Stimulated activated naive CD8-positive, alpha-beta T cell treated with anti-CD3 and anti-CD28 coated beads, Interleukin-15, amount 100 ng/mL, for 72 hours (primary cell): ENCODE results near the gene C1orf141.
"Not testable (repeated sequence)": the region's sequence is repeated elsewhere in the genome, so short reads cannot be mapped to it uniquely, and the experiment has no call there.

Experiments used
- ATAC-seq: fragments of 150-1000 bp; cut with Tn5 transposase; 2 replicates; pipeline ENCODE4 v1.10.0; 2021; ENCODE audit warnings: mild to moderate bottlenecking, moderate library complexity
- DNase-seq, 2 donors: peaks; one replicate each; pipeline ENCODE4 v3.0.0; 2021 to 2022
- H3K27ac Mint-ChIP-seq, 2 donors: one replicate each; pipeline ENCODE4 v1.8.0; 2022; ENCODE audit warnings: mild to moderate bottlenecking in 2 of 2, mixed read lengths in 2 of 2, moderate library complexity in 2 of 2
- H3K27me3 Mint-ChIP-seq: one replicate; pipeline ENCODE4 v1.8.0; 2022; ENCODE audit warnings: mixed read lengths
- H3K4me1 Mint-ChIP-seq: one replicate; pipeline ENCODE4 v1.8.0; 2022; ENCODE audit warnings: mild to moderate bottlenecking, mixed read lengths
- H3K4me3 Mint-ChIP-seq, 2 donors: one replicate each; pipeline ENCODE4 v1.8.0; 2022; ENCODE audit warnings: mild to moderate bottlenecking in 2 of 2, mixed read lengths in 2 of 2, moderate library complexity in 1 of 2
- H3K9me3 Mint-ChIP-seq, 2 donors: one replicate each; pipeline ENCODE4 v1.8.0; 2022; ENCODE audit warnings: mixed read lengths in 2 of 2

Gene C1orf141

DNA sequence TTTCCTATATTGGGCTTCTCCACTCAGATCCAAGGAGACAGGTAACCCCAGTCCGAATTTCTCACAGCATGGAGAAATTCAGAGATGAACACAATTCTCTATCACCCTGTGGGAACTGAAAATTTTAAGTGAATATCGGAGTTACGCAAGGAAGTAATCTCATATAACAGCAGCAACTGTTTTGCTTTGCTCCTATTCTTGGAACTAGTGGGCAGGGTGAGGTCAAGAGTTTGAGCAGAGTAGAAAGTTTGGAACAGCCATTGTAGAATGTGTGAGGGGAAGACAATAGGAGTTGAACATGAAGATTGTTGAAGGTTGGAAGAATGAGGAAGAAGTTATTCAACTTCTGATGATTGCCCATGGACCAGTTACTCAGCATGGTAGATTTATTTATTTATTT, 56.5 kb downstream of the C1orf141 start:
- H3K9me3 Mint-ChIP-seq = no peaks in the 10 kb centered on the region
- ATAC-seq (no peak), DNase-seq (no peak)
- H3K27ac Mint-ChIP-seq = peak overlapping the region in 1 of 2 donors; percentile 40
- H3K4me3 Mint-ChIP-seq = no peak overlapping the region
- H3K4me1 Mint-ChIP-seq = no peaks in the 10 kb centered on the region
- H3K27me3 Mint-ChIP-seq = no peaks in the 10 kb centered on the region

DNA sequence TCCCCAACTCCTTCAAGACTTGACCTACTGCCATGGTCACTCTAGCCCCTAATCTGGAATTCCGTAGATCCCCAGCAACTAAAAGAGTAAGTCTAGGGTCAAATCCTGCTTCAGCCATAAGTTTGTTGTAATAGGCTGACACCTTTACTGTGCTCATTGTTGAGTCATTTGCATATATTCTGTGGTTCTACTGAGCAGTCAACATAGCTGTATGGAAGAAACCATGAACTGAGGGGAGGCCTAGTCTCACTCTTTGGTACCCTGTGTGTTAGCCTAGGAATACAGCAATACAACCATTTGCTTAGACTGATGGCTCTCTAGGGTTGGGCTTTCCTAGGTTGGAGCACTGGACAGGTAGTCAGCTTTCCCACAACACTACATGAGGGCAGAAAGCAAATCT, 57.2 kb downstream of the C1orf141 start:
- peak; percentile 55 for ATAC-seq
- H3K4me1 Mint-ChIP-seq = no peaks in the 10 kb centered on the region
- no peak overlapping the region for H3K27ac Mint-ChIP-seq
- H3K27me3 Mint-ChIP-seq = no peaks in the 10 kb centered on the region
- no peak for DNase-seq
- H3K4me3 Mint-ChIP-seq = no peak overlapping the region
- H3K9me3 Mint-ChIP-seq = peaks cover 4% of the 10 kb centered on the region in 2 donors

DNA sequence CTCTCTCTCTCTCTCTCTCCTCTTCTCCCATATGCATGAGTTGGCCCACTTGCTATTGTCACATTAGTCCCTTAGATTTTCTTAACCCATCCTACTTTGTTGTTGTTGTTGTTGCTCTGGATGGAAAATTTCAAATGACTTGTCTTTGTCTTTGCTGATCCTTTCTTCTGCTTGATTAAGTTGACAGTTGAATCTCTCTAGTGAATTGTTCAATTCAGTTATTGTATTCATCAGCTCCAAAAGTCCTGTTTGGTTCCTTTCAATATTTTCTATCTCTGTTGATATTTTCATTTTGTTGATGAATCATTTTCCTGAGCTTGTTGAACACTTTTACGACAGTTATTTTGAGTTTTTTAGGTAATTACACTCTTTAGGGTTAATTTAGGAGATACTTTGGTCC, 62.0 kb downstream of the C1orf141 start:
- Mint-ChIP-seq H3K9me3 (peaks cover 15 to 23% of the 10 kb centered on the region in 2 donors), H3K27ac (no peak overlapping the region), H3K27me3 (no peaks in the 10 kb centered on the region), H3K4me1 (no peaks in the 10 kb centered on the region), H3K4me3 (no peak overlapping the region)
- ATAC-seq = no peak
- no peak for DNase-seq

DNA sequence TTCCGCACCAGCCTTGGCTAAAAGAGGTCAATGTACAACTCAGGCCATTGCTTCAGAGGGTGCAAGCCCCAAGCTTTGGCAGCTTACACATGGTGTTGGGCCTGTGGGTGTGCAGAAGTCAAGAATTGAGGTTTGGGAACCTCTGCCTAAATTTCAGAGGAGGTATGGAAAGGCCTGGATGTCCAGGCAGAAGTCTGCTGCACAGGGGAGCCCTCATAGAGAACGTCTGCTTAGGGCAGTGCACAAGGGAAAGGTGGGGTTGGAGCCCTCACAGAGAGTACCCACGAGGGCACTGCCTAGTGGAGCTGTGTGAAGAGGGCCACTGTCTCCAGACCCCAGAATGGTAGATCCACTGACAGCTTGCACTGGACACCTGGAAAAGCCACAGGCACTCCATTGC, 67.1 kb downstream of the C1orf141 start:
- not testable (repeated sequence) for H3K4me1 Mint-ChIP-seq, DNase-seq, H3K4me3 Mint-ChIP-seq

DNA sequence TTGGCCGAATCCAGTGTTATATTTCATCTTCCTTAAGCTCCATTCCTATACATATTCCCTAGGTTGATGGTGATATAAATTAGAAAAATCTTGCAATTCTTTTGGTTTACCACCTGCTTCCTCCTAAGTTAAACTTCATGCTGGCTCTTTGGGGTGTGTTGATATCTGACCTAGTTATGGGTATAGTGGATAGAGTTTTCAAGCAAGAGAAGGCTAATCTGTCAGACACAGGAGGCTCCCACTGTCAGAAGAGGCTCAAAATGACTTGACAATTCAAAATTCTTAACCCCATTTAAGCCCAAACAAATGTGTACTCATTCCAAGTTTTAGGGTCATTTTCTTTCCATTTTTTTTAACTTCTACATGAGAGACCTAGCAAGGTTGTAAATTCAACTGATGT, 72.4 kb downstream of the C1orf141 start:
- DNase-seq (no peak), ATAC-seq (no peak)
- Mint-ChIP-seq H3K4me3 (no peak overlapping the region), H3K27ac (no peak overlapping the region), H3K9me3 (peaks cover 8 to 9% of the 10 kb centered on the region in 2 donors), H3K4me1 (no peaks in the 10 kb centered on the region), H3K27me3 (peaks cover 15% of the 10 kb centered on the region)

More for the DNA sequence above, 67.1 kb downstream of the C1orf141 start:
- H3K27me3 Mint-ChIP-seq, H3K27ac Mint-ChIP-seq, ATAC-seq: not testable (repeated sequence)
- H3K9me3 Mint-ChIP-seq = peaks cover 24 to 31% of the 10 kb centered on the region in 2 donors

DNA sequence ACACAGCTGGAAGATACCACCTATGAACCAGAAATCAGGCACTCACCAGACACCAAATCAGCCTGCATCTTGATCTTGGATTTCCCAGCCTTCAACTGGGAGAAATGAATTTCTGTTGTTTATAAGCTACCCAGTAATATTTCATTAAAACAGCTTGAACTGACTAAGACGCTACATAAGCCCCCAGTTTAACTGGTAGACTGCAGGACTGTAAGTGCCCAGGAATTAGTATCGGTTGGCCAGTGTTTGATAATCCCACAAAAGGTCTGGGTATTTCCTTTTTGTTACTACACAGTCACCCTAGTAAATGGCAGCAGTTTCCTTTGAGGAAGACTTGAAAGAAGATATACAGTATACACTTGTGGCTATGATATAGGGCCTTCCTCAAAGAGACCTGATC, 73.5 kb downstream of the C1orf141 start:
- no peaks in the 10 kb centered on the region for H3K9me3 Mint-ChIP-seq
- H3K27me3 Mint-ChIP-seq = peaks cover 15% of the 10 kb centered on the region
- ATAC-seq (no peak), DNase-seq (no peak)
- no peak overlapping the region for H3K4me3 Mint-ChIP-seq
- no peaks in the 10 kb centered on the region for H3K4me1 Mint-ChIP-seq
- no peak overlapping the region for H3K27ac Mint-ChIP-seq

DNA sequence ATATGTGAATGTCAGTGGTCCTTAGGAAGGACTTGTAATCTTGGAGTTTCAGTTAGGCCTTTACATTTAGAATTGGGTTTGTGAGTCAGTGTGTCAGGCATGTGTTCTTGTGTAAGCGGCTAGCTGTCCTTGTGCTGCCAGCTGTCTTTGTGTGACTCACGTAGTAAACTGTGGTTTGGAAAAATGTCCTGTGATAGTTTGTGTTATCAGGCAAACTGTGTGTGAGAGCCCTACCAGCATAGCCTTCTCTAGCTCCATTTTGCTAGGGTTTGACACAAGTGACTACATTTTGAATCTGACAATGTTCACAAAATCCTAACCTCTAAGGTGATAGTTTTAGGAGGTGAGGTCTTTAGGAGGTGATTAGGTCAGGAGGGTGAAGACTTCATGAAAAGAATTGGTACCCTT, 74.0 kb downstream of the C1orf141 start:
- Mint-ChIP-seq H3K4me1 (no peaks in the 10 kb centered on the region), H3K4me3 (no peak overlapping the region), H3K27ac (no peak overlapping the region), H3K9me3 (no peaks in the 10 kb centered on the region), H3K27me3 (peaks cover 15% of the 10 kb centered on the region)
- no peak for ATAC-seq
- no peak for DNase-seq

DNA sequence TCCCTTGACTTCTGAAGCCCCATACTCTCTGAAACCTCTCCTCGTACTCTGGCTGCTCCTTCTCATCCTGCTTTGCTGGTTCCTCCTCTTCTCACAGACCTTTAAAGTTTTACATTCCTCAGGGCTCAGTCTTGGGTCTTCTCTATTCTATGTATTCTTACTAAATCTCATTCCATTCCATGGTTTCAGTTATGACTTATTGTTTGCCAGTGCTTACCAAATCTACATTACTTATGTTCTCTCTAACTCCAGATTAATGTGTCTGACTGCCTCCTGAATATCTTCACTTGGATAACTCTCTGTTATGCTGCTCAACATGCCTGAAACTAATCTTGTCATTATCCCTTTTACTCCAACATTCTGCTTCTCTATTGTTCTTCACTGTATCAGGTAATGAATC, 75.4 kb downstream of the C1orf141 start:
- H3K4me1 Mint-ChIP-seq = no peaks in the 10 kb centered on the region
- no peak overlapping the region for H3K4me3 Mint-ChIP-seq
- peaks cover 8% of the 10 kb centered on the region for H3K27me3 Mint-ChIP-seq
- no peak overlapping the region for H3K27ac Mint-ChIP-seq
- DNase-seq (no peak), ATAC-seq (no peak)
- no peaks in the 10 kb centered on the region for H3K9me3 Mint-ChIP-seq

DNA sequence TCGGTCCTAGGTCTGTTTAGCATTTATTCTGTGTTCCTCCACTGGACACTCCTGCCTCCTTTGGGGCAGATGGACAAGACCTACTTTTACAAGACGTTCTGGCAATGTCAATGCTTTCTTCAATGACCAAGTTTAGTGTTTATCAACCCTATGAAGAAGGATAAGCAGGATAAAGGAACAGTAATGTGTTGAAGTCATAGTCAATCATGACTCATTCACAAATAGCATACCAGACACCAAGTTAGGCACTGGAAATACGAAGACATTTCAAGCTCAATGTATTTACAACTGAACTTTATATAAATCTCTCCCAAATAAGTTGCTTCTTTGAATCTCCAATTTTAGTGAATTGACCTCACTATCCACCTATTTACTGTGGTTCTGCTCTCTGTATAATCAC, 76.0 kb downstream of the C1orf141 start:
- no peak for DNase-seq

DNA sequence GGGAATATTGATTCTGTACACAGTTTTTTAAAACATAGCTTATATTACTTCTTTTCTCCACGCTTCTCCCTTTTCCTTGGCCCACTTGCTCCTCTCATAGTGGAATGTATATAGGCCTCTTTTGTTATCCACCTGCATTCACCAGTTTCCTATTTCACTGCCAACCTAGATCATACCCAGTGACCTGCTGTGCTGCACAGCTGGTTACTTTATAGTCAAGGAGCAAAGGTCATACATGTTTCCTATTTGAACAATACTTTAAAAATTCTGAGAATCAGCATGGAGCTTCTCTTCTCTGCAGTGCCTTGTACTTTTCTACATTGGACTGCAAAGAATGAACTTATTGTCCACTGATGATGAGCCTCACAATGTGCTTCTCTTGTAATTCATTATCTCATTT, 76.5 kb downstream of the C1orf141 start:
- ATAC-seq (no peak), DNase-seq (no peak)
- Mint-ChIP-seq H3K4me1 (no peaks in the 10 kb centered on the region), H3K27me3 (peaks cover 8% of the 10 kb centered on the region), H3K27ac (no peak overlapping the region), H3K9me3 (no peaks in the 10 kb centered on the region), H3K4me3 (no peak overlapping the region)

More for the DNA sequence above, 76.0 kb downstream of the C1orf141 start:
- no peak overlapping the region for H3K4me3 Mint-ChIP-seq
- H3K9me3 Mint-ChIP-seq = no peaks in the 10 kb centered on the region
- ATAC-seq = no peak
- no peak overlapping the region for H3K27ac Mint-ChIP-seq
- H3K4me1 Mint-ChIP-seq = no peaks in the 10 kb centered on the region
- H3K27me3 Mint-ChIP-seq = peaks cover 8% of the 10 kb centered on the region

DNA sequence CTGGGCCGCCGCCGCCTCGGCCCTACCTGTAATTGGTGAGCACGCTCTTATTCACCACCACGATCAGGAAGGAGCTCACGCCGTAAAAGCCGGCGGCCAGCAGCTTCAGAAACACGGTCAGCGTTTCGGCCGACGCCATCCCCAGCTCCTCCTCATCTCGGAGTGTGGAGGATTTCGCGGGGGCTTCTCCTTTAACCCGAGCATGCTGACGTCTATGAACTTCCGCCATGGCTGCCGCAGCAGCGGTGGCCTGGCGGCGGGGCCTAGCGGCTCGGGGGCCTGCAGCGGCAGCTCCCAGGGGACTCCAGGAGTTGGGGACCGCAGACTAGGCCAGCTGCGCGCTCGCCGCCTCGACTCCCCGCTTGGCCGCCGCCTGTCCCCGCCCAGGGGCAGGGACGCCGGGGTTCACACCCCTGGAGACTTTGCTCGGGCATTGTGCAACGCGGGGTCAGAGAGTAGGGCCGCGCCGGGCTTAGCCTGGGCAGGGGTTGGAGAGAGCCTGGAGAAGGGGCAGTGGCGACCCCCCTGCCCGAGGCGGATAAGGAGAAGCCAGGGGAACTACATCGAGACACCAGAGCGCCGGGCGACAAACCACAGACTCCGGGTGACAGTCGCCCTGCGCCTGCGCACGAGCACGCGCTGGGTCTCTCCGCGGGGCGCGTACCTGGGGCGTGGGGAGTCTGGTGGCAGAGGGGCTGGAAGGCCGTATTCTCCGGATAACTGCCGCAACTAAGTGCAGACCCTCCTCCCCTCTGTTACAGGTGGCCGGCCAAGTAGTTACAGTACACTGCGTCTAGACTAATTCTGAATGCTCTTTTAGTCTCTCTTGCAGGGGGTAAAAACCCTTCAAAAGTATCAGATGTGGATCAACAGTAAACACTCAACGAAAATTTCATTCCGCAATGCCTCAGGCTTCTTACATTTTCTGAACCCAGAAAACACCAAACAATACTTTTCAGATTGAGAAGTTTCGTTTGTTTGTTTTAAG, 80.7 kb downstream of the C1orf141 start, which contains the start of gene SLC35D1:
Gene SLC35D1, minus strand, starts transcription at position 364 of the 988 bp plus-strand sequence. Its CDS starts 135 bp downstream, at position 229.
- H3K27me3 Mint-ChIP-seq = peaks cover 2% of the 10 kb centered on the region
- ATAC-seq (peak; percentile 89), DNase-seq (peak; percentile 78 to 82)
- peak within 1 kb of the TSS; percentile 98 to 99 for H3K27ac Mint-ChIP-seq
- H3K9me3 Mint-ChIP-seq = no peaks in the 10 kb centered on the region
- peak within 1 kb of the TSS; percentile 94 to 95 for H3K4me3 Mint-ChIP-seq
- peaks cover 21% of the 10 kb centered on the region for H3K4me1 Mint-ChIP-seq

DNA sequence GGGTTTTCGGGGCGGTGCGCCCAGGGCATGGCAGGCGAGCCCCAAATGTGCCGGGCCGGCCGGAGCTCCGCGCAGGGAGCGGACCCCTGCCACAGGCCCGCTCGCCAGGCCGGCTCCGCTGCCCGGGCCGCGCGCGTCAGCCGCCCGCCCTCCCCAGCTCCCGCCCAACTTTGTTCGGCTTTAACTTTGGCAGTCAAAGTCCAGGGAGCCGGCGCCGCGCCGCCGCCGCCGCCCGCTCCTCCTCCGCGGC, 81.3 kb downstream of the C1orf141 start:
- Mint-ChIP-seq H3K27ac (peak overlapping the region; percentile 98 to 99), H3K27me3 (no peaks in the 10 kb centered on the region), H3K9me3 (no peaks in the 10 kb centered on the region), H3K4me3 (peak overlapping the region; percentile 94 to 95), H3K4me1 (peaks cover 21% of the 10 kb centered on the region)
- DNase-seq = no peak
- peak; percentile 48 for ATAC-seq

DNA sequence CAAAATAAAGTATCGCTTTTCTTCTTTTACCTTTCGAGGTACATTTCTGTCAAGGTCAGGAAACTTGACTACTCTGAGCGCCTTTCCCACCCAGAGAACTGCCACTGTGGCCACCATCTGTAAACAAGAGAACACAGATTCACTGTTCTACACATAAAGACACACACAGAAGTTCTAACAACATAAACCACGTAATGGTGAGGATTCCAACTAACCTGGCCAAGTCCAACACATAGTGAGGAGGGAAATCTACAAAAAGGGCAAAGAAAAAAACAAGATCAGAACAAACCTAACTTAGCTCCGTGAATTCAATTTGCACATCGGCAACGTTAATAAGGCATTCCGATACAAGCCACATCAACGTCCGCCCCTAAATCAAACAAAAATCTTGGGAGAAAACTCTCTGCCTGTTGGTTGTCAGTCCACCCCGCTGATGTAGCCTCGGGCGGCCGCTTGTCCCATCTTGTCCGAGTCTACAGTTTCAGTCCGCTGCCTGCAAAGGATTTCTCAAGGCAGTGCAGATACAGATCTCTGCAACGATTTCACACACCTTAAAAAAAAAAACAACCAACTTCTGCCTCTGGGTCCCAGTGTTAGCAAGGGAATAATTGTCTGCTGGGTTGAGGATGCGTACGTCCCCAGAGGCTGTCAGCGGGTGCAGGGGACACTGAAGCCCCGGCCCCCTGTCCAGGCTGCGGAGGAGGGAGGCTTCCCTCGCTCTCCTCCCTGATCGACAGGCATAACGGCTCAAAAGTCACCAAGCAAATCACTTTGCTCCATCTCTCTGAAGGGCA, 81.8 kb downstream of the C1orf141 start:
- H3K4me1 Mint-ChIP-seq = peaks cover 21% of the 10 kb centered on the region
- H3K4me3 Mint-ChIP-seq = peak overlapping the region; percentile 94 to 95
- no peaks in the 10 kb centered on the region for H3K27me3 Mint-ChIP-seq
- DNase-seq (peak; percentile 1 to 54), ATAC-seq (peak; percentile 36)
- no peaks in the 10 kb centered on the region for H3K9me3 Mint-ChIP-seq
- peak overlapping the region; percentile 39 to 93 for H3K27ac Mint-ChIP-seq

DNA sequence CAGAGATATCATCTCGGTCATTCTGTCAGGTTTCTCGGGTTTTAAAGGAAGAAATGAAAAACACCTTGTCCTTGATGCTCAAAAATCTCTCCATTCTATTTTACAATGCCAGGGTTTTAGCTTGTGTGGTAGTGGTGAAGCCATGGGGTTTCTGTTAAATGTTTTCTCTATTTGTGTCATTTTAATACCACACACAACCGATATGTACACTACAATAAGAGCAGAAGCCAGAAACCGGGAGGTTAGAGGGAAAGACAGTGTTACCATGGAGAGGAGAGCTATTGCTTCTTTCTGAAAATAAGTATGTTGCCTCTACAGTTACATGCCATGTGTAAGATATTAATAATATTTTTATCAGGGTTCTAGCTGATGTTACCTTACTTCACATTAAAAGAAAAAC, 83.6 kb downstream of the C1orf141 start:
- Mint-ChIP-seq H3K9me3 (no peaks in the 10 kb centered on the region), H3K27ac (no peak overlapping the region), H3K27me3 (no peaks in the 10 kb centered on the region), H3K4me3 (peak overlapping the region in 1 of 2 donors; percentile 55), H3K4me1 (peaks cover 21% of the 10 kb centered on the region)
- DNase-seq (no peak), ATAC-seq (no peak)

DNA sequence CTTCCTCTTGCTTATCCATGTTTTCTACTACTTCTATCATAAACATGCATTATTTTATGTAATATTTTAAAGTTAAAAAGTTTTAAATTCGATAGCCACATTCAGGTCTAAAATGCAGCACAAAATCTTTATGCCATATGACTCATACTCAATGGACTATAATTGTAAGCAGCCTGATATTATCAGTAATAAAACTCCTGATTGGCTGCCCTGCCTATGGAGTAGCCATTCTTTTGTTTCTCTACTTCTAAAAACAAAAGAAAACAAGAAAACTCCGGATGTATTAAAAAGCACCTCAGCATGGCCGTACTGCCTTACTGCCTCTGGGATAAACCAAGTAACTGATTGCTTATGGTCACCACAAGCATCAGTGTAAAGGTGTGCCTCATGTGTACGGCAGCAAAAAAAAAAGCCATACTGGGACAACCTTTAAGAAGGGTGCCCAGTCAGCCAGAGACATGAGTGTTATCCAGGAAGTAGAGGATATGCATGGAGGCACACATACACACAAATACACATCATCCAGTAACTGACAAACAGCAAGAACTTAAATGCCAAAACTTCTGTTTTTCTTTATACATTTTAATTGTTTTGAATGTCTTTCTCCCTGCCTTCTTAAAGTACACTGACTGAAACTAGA, 90.0 kb downstream of the C1orf141 start:
- H3K4me3 Mint-ChIP-seq = no peak overlapping the region
- no peak for ATAC-seq
- no peaks in the 10 kb centered on the region for H3K9me3 Mint-ChIP-seq
- peaks cover 6% of the 10 kb centered on the region for H3K4me1 Mint-ChIP-seq
- no peak overlapping the region for H3K27ac Mint-ChIP-seq
- no peak for DNase-seq
- H3K27me3 Mint-ChIP-seq = no peaks in the 10 kb centered on the region
